Testis (tissue), 2 donors: ENCODE results near the gene C6orf89.

ENCODE experiments used
- POLR2A ChIP-seq: fragments of 450-650 bp; IDR thresholded peaks from one replicate; pipeline ENCODE4 v1.6.1; 2017; ENCODE audit warnings: antibody characterized with exemption, mild to moderate bottlenecking, moderate library complexity
- TF ChIP-seq, protein P1 (sequence below), 3 experiments: fragments of 450-650 bp in 2 of 3; fragments of 200-600 bp in 1 of 3; sonication (generic) in 1 of 3; IDR thresholded peaks; one replicate each; pipeline ENCODE4 v1.5.1; 2016 to 2019; ENCODE audit warnings: antibody characterized with exemption in 3 of 3, mild to moderate bottlenecking in 2 of 3, moderate library complexity in 1 of 3

DNA sequence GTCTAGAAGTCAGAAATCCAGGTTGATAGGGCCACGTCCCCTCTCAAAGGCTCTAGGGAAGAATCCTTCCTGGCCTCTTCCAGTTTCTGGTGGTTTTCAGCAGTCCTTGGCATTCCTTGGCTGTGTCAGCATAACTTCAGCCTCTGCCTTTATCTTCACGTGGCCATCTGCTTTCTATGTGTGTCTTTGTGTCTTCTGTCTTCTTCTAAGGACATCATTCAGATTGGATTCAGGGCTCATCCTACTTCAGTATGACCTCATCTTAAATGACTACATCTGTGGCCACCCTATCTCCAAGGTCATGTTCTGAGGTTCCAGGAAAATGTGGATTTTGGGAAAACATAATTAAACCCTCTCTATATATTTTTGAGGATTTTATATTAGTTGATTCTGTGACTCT is 23.0 kb downstream of the C6orf89 start:
- TF ChIP-seq, protein P1, sequence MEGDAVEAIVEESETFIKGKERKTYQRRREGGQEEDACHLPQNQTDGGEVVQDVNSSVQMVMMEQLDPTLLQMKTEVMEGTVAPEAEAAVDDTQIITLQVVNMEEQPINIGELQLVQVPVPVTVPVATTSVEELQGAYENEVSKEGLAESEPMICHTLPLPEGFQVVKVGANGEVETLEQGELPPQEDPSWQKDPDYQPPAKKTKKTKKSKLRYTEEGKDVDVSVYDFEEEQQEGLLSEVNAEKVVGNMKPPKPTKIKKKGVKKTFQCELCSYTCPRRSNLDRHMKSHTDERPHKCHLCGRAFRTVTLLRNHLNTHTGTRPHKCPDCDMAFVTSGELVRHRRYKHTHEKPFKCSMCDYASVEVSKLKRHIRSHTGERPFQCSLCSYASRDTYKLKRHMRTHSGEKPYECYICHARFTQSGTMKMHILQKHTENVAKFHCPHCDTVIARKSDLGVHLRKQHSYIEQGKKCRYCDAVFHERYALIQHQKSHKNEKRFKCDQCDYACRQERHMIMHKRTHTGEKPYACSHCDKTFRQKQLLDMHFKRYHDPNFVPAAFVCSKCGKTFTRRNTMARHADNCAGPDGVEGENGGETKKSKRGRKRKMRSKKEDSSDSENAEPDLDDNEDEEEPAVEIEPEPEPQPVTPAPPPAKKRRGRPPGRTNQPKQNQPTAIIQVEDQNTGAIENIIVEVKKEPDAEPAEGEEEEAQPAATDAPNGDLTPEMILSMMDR (IDR thresholded peaks at IDR 0.05) = no peak
- no peak for TF ChIP-seq POLR2A
